SKM-1 (cell line): ENCODE data around the gene RSPH9.
"Not testable (repeated sequence)": the region's sequence is repeated elsewhere in the genome, so short reads cannot be mapped to it uniquely, and the experiment has no call there.

Experiments
- DNase-seq: peaks from one replicate; lab custom pipeline; 2025; ENCODE audit not compliant: unreplicated experiment; lab: John Stamatoyannopoulos, UW

Gene RSPH9

GRCh38 chr6:43682724-43683429, 38.0 kb downstream of the RSPH9 start:
- no peak for DNase-seq

DNA sequence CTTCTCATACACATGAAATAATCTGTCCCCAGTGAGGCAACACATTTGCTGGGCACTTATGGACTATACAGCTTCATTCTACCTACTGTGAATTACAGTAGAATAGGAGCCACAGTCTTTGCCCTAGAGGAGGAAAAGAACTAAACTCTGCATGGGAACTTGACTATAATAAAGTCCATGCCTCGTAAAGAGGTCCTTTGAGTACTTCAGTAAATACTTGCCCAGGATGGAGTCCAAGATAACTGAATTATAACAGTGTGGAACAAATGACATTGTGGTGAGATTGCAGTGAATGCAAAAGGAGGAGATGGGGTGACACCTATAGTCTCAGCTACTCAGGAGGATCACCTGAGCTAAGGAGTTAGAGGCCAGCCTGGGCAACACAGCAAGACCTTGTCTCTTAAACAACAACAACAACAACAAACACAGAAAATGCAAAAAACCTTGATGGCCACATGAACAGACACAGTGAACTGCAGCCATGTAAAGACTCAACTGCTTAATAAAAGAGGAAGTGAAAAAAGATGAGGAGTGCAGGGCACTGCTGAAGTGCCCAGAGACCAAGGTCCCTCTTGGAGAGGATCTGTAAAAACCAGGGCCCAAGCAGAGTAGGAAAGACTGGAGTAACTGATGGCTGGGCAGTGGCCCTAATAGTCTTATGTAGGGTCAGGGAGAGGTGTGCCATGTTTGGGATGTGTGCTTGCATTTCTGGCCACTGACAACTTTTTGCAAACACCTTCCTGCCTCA, 39.0 kb downstream of the RSPH9 start:
- DNase-seq: no peak

GRCh38 chr6:43687079-43687436, 42.2 kb downstream of the RSPH9 start:
- DNase-seq: no peak

- DNase-seq: peak; percentile 60
Observed at GRCh38 chr6:43687437-43688347, 42.9 kb downstream of the RSPH9 start, which contains the start of gene MRPS18A. Gene MRPS18A, minus strand, starts transcription at chr6:43687791. Its CDS starts 12 bp downstream, at chr6:43687779.

GRCh38 chr6:43689421-43689820, 44.6 kb downstream of the RSPH9 start:
- DNase-seq: no peak

GRCh38 chr6:43695215-43695966, 50.6 kb downstream of the RSPH9 start:
- DNase-seq: no peak

- no peak for DNase-seq
Observed at GRCh38 chr6:43695967-43696291, 51.1 kb downstream of the RSPH9 start.

GRCh38 chr6:43697421-43697820, 52.6 kb downstream of the RSPH9 start:
- no peak for DNase-seq

- DNase-seq: no peak
Observed at GRCh38 chr6:43698584-43699349, 53.9 kb downstream of the RSPH9 start.

GRCh38 chr6:43699564-43700186, 54.8 kb downstream of the RSPH9 start:
- DNase-seq: no peak

GRCh38 chr6:43700939-43701560, 56.2 kb downstream of the RSPH9 start:
- DNase-seq: not testable (repeated sequence)

DNA sequence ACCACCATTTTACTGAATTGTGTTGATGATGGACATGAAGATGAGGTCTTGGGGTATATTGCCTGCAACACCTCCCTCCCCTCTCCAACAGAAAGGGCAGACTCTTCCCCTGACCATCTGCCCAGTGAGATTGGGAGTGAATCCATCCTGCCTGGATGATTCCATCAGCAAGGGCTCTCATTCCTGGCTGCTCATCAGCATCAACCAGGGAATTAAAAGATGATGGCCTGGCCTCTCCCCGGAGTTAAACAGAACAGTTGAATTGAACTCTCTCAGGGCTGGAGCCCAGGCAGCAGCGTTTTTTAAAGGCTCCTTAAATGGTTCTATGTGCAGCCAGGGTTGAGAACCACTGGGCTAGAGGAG, 57.3 kb downstream of the RSPH9 start:
- DNase-seq: no peak

DNA sequence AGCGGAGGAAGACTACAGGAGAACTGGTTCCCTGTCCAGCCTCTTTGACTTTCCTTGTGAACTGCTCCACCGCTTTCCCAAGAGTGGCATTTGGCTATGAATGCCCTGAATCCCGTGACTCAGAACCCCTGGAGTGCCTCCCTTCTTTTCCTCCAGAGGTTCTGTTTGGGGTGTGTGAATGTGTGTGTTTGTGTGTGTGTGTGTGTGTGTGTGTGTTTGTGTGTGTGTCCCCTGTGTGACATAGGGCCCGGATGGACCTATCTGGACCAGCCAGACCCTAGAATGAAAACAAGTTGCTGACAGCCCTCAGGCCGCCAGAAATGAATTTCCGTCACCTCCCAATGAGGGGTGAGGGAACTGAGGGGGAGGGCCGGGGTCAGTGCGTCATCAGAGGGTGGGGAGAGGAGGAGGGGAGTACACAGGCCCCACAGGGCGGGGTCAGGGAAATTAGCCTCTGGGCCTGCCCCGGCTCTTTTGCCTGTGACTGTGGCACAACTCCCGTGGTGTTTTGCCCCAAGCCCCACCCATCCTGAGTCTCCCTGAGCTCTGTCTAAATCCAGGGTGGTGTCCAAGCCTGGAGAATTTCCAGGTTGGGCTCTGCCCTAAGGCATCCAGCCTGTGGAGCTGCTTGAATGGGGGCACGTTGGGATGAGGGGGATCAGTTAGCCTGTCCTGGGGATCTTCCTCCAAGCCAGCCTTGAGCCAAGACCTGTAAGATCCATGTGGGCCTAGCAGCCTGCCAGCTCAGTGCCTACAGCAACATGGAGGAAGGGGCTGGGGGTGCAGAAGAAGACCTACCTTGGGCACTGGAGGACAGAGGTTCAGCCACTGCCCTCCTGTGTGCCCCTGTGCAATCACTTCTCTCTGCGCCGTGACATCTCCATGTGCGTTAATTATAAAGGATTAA, 58.0 kb downstream of the RSPH9 start:
- DNase-seq: no peak

DNA sequence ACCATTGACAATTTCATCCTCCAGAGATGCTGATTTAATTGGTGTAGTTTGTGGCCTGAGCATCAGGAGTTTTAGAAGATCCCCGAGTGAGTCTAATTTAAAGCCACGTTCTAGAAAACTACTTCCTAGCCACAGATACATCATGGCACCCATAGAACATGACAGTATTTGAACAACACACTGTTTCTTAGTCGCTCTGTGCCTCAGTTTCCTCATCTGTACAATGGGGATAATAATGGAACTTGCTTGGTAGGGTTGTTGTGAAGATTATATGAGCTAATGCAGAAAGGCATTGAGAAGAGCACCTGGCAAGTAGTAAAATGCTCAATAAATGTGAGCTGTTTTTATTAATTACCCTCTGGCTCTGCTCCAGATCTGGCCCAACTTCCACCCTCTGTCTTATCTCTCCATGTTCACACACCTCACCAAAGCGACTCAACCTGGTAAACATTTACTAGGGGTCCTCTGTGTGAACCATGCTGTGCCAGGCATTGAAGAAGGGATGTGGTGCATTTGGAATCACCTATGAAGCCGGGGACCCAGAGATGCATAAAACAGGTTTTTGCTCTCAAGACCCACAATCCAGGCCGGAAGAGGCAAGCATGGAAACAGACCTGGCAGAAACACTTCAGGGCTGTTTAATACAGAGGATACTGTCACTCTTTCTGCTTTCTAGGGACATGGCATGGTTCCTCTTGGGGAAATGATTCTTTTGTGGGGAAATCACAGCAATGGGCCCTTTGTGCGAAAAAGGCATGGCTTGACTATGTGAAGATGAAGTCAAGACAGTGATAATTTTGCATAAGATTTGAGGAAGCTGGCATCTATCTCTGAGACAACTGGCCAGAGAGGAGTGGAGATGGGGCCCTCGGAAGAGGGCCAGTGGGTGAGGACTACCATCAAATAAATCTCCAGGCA, 58.9 kb downstream of the RSPH9 start:
- no peak for DNase-seq

GRCh38 chr6:43705996-43706395, 61.2 kb downstream of the RSPH9 start:
- DNase-seq: peak; percentile 77

GRCh38 chr6:43706788-43707187, 62.0 kb downstream of the RSPH9 start:
- no peak for DNase-seq

- DNase-seq: no peak
Observed at GRCh38 chr6:43707269-43707668, 62.4 kb downstream of the RSPH9 start.
